Adrenal gland (tissue), 5 donors: ENCODE results near the gene NPY2R.

ENCODE experiments used
- CTCF ChIP-seq, 6 experiments: fragments of 450-650 bp in 4 of 6; fragments of 200-600 bp in 2 of 6; sonication (generic) in 1 of 6; IDR thresholded peaks; 1 replicate in 5 of 6; 2 replicates in 1 of 6; pipeline versions ENCODE4 v1.5.1 to v1.8.0; 2016 to 2021; ENCODE audit warnings: antibody characterized with exemption in 6 of 6, mild to moderate bottlenecking in 2 of 6, moderate library complexity in 1 of 6
- POLR2A ChIP-seq, 2 donors: fragments of 450-650 bp; IDR thresholded peaks; one replicate each; pipeline ENCODE4 v1.6.1; 2017; ENCODE audit warnings: antibody characterized with exemption in 2 of 2, mild to moderate bottlenecking in 2 of 2, moderate library complexity in 1 of 2
- donor health status: DM: no; HTN: no; CAD: no.

GRCh38 chr4:155186972-155187371, 21.5 kb upstream of the NPY2R start:
- TF ChIP-seq CTCF (IDR thresholded peaks at IDR 0.05) (no peak), POLR2A (IDR thresholded peaks at IDR 0.05) (no peak)
